Thoracic aorta (tissue), 2 donors: ENCODE measurements around the gene PNPLA6. TPM values are rescaled to one million over a fixed set of nuclear protein-coding genes. Genes with fewer than 3 reads are reported as not detected.

Experiments
- ATAC-seq: fragments of 150-250 bp; one replicate; pipeline ENCODE4 v1.8.0; 2017; ENCODE audit warnings: low read depth; ENCODE audit not compliant: insufficient number of reproducible peaks, low FRiP score
- DNase-seq: peaks from one replicate; pipeline ENCODE4 v3.0.0-alpha.2; 2020; ENCODE audit warnings: low spot score
- H3K27ac ChIP-seq, 2 donors: fragments of 200-600 bp; sonication (generic); 1 replicate in 1 of 2; 2 replicates in 1 of 2; pipeline ENCODE4 v1.5.1; 2016; ENCODE audit warnings: mild to moderate bottlenecking in 2 of 2, moderate library complexity in 2 of 2
- H3K27me3 ChIP-seq: fragments of 200-600 bp; sonication (generic); replicated peaks from 2 replicates; pipeline ENCODE4 v1.6.0; 2016; ENCODE audit warnings: mild to moderate bottlenecking; ENCODE audit not compliant: insufficient read depth
- H3K36me3 ChIP-seq: fragments of 200-600 bp; sonication (generic); one replicate; pipeline ENCODE4 v1.5.1; 2016
- H3K4me1 ChIP-seq, 2 donors: fragments of 200-600 bp; sonication (generic); 1 replicate in 1 of 2; 2 replicates in 1 of 2; pipeline versions ENCODE4 v1.5.1 to v1.6.0; 2016; ENCODE audit warnings: low read depth in 2 of 2, mild to moderate bottlenecking in 1 of 2; ENCODE audit not compliant: control insufficient read depth in 1 of 2
- H3K4me3 ChIP-seq: fragments of 200-600 bp; sonication (generic); 2 replicates; pipeline ENCODE4 v1.5.1; 2016; ENCODE audit warnings: mild to moderate bottlenecking
- H3K9me3 ChIP-seq: fragments of 200-600 bp; sonication (generic); 2 replicates; pipeline ENCODE4 v1.5.1; 2016
- CTCF ChIP-seq: fragments of 200-600 bp; sonication (generic); IDR thresholded peaks from one replicate; pipeline ENCODE4 v1.5.1; 2019; ENCODE audit warnings: antibody characterized with exemption
- total RNA-seq, 2 donors: library from RNA; depleted of rRNA; stranded (reverse); fragments of >200 nt; gene quantifications; one replicate each; pipeline versions ENCODE4 v1.1.0 to v1.2.3, GENCODE V29; 2016

PNPLA6 gene
- total RNA-seq: 100 to 1,000 TPM; 128 to 143 TPM

- Histone ChIP-seq H3K27me3 (no peaks in the 10 kb centered on the region), H3K4me1 (peaks cover 4 to 17% of the 10 kb centered on the region in 2 donors), H3K4me3 (peak within 1 kb of the TSS; percentile 94), H3K27ac (peak within 1 kb of the TSS; percentile 85 to 91), H3K9me3 (no peaks in the 10 kb centered on the region), H3K36me3 (peaks cover 29% of the 10 kb centered on the region)
- no peak for TF ChIP-seq CTCF
- peak; percentile 81 for DNase-seq
- ATAC-seq: peak; percentile 71
These were observed at the start of gene PNPLA6 for GRCh38 chr19:7535047-7535997. Gene PNPLA6, plus strand, starts transcription at chr19:7535717. Its CDS starts 72 bp downstream, at chr19:7535789.

GRCh38 chr19:7486923-7487322 is 48.6 kb upstream of the PNPLA6 start:
- Histone ChIP-seq H3K4me3 (no peak overlapping the region), H3K27me3 (no peaks in the 10 kb centered on the region), H3K9me3 (no peaks in the 10 kb centered on the region), H3K27ac (no peak overlapping the region), H3K36me3 (no peaks in the 10 kb centered on the region), H3K4me1 (peaks cover 0 to 18% of the 10 kb centered on the region in 2 donors)
- TF ChIP-seq CTCF: no peak
- DNase-seq: no peak
- ATAC-seq: no peak

- H3K27ac ChIP-seq: peak within 1 kb of the TSS; percentile 69
- ATAC-seq: peak; percentile 68
- H3K4me3 ChIP-seq: peak within 1 kb of the TSS; percentile 86
- H3K4me1 ChIP-seq: peaks cover 0 to 14% of the 10 kb centered on the region in 2 donors
- no peaks in the 10 kb centered on the region for H3K9me3 ChIP-seq
- DNase-seq: peak; percentile 45
- H3K27me3 ChIP-seq: no peaks in the 10 kb centered on the region
- no peak for TF ChIP-seq CTCF
- no peaks in the 10 kb centered on the region for H3K36me3 ChIP-seq
These were observed 46.7 kb upstream of the PNPLA6 start, which contains the start of gene PEX11G for GRCh38 chr19:7488736-7489353. Gene PEX11G, minus strand, starts transcription at chr19:7489035. Its CDS starts 25 bp downstream, at chr19:7489010.

GRCh38 chr19:7489609-7490044 is 45.9 kb upstream of the PNPLA6 start:
- Histone ChIP-seq H3K27ac (no peak overlapping the region), H3K27me3 (no peaks in the 10 kb centered on the region), H3K4me3 (peak overlapping the region; percentile 86)

More at GRCh38 chr19:7489609-7490044, 45.9 kb upstream of the PNPLA6 start:
- H3K36me3 ChIP-seq: no peaks in the 10 kb centered on the region
- DNase-seq (no peak), ATAC-seq (no peak)
- no peak for TF ChIP-seq CTCF
- no peaks in the 10 kb centered on the region for H3K9me3 ChIP-seq
- H3K4me1 ChIP-seq: peaks cover 0 to 22% of the 10 kb centered on the region in 2 donors
